Ishikawa (cell line): ENCODE data around the gene CDK6.

Experiments used
- CEBPB ChIP-seq: IDR thresholded peaks from 2 replicates; pipeline ENCODE4 v1.6.1; 2012
- EGR1 ChIP-seq: IDR thresholded peaks from 2 replicates; pipeline ENCODE4 v1.6.1; 2012
- EP300 ChIP-seq: IDR thresholded peaks from 2 replicates; pipeline ENCODE4 v1.6.1; 2012; ENCODE audit warnings: borderline replicate concordance
- FOXM1 ChIP-seq: IDR thresholded peaks from 2 replicates; pipeline ENCODE4 v1.6.1; 2012; ENCODE audit warnings: low read depth, borderline replicate concordance
- MAX ChIP-seq: IDR thresholded peaks from 2 replicates; pipeline ENCODE4 v1.6.1; 2012
- NFIC ChIP-seq: IDR thresholded peaks from 2 replicates; pipeline ENCODE4 v1.6.1; 2012
- RAD21 ChIP-seq: IDR thresholded peaks from 2 replicates; pipeline ENCODE4 v1.6.1; 2012; ENCODE audit warnings: low read depth
- REST ChIP-seq: IDR thresholded peaks from 2 replicates; pipeline ENCODE4 v1.6.1; 2012; ENCODE audit warnings: low read depth, mild to moderate bottlenecking
- TAF1 ChIP-seq: IDR thresholded peaks from 2 replicates; pipeline ENCODE4 v1.6.1; 2012; ENCODE audit warnings: low read depth, mild to moderate bottlenecking
- TCF12 ChIP-seq: IDR thresholded peaks from 2 replicates; pipeline ENCODE4 v1.6.1; 2012; ENCODE audit warnings: low read depth
- TEAD4 ChIP-seq: IDR thresholded peaks from 2 replicates; pipeline ENCODE4 v1.6.1; 2012
- YY1 ChIP-seq: IDR thresholded peaks from 2 replicates; pipeline ENCODE4 v1.6.1; 2012; ENCODE audit warnings: low read depth
- ZBTB7A ChIP-seq: IDR thresholded peaks from 2 replicates; pipeline ENCODE4 v1.6.1; 2012; ENCODE audit warnings: low read depth
- TF ChIP-seq, protein P1 (sequence below): IDR thresholded peaks from 2 replicates; pipeline ENCODE4 v1.6.1; 2012

DNA sequence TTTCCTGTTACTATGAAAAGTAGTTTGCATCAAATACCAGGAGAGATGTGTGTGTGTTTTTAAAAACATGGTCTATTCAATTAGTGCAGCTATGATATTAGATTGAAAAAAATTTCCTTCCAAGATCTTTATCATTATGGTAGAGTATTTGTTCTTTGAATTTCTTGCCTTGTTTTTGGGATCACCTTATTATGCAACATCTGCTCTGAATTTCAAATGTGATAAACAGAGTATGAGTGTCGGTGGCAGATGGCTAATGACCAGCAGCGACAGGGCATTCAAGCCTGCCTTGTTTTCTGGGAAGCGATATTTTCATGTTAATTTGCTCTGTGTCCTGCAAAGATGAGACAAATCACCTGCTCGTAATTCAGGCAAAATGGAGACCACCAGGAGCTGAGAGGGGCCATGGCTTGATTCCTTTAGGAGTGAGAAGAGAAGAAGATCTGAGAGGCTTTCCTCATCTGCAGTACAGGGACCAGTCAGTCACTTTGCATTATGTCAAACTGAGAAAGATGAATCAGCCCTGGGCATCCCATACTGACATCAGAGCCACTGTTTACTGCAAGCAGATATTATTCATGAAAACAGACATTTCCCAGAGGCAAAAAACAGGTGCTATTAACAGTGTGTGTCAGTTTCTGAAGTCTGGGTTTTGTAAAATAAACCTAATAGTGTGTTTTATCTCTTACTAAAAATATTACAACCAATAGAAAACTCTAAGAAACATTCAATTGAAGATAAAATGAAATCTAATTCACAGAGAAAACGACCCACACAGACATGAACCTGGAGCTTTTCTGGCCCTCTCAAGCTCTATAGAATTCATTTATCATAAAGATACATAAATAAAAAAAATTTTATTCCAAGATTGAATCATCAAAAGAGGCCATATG lies 67.6 kb downstream of the CDK6 start:
- TF ChIP-seq REST (no peak), CEBPB (no peak), FOXM1 (no peak), YY1 (no peak), RAD21 (no peak), NFIC (no peak), EP300 (no peak), EGR1 (no peak), TCF12 (no peak), TAF1 (no peak), MAX (no peak), ZBTB7A (no peak), TEAD4 (no peak)
- TF ChIP-seq, protein P1, sequence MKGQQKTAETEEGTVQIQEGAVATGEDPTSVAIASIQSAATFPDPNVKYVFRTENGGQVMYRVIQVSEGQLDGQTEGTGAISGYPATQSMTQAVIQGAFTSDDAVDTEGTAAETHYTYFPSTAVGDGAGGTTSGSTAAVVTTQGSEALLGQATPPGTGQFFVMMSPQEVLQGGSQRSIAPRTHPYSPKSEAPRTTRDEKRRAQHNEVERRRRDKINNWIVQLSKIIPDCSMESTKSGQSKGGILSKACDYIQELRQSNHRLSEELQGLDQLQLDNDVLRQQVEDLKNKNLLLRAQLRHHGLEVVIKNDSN, result no peak
